Epidermal melanocyte (primary cell): ENCODE results near the gene TBX1.
"Not testable (repeated sequence)": the region's sequence is repeated elsewhere in the genome, so short reads cannot be mapped to it uniquely, and the experiment has no call there.

ENCODE experiments used
- DNase-seq: peaks from one replicate; pipeline ENCODE4 v3.0.0; 2011; ENCODE audit warnings: low spot score; ENCODE audit not compliant: insufficient read length

The TBX1 gene

DNA sequence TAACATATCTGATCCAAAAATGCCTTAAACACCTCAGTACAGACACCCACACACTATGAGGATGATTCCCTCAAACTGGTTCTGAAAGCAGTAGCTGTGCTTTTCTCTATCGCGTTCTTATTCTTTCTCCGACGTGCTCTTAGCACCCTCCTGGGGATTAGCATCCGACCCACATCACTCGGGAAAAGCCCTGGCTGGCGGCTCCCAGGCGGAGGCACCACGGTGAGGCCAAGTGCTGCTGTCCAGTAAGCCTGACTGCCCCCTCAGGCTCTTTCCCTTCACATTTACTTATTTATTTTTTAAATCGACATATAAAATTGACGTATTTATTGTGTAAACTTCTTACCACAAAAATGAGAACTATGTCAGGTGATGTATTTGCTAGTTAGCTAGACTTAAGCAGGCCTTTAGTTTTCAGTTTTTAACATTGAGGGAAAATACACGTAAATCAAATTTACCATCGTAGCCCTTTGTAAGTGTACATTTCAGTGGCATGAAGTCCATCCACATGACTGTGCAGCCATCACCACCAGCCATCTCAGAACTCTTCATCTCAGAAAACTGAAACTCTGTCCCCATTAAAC lies 19.2 kb downstream of the TBX1 start:
- DNase-seq, result no peak

DNA sequence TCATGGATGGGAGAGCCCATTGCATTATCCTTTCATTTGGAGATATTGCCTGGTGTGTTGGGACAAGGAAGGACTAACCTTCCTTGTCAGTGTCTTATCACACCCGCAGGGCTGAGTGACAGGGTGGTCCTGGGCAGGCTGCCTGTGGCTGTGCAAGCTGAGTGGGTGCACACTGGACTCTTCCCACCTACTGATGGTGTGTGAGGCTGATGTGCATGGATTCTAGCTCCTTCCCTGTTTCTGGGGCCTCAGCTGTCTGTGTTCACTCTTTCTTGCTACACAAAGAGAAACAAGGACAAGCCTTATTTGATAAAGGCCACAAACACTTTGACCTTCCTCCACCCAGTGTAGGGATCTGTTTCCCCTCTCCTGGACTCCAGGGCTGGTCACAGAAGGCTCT lies 22.0 kb downstream of the TBX1 start:
- no peak for DNase-seq

DNA sequence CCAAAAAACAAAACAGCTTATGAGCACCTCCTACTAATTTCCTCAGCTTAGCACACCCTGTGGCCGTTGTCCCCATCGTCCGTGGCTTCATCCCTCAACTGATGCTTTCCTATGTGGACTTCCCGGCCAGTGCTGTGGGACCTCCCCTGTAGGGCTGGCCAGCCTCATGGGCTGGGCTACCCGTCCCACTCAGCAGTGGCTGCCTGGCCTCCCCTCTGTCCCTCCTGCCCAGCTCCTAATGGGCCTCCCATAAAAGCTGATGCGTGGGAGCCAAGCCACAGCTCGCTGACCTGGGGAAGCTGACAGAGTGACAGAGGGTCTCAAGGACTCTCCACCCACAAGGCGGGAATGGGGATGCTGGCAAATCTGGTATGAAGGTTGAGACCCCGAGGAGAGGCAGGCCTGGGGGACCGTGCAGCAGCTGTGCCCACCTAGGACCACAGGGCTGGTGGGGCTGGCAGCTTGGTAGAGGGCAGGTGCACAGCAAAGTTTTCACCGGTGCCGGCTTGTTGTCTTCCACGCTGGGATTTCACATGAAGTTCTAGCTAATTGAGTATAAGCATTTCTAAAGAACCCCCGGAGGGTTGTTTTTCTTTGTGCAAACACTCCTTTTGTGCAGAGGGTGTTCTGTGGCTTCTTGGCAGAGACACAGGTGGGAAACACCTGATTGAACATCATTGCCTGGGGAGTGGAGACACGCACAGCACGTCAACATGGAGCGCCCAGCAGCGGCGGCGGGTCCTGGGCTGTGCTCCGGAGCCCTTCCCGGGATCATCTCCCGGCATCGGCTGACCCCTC lies 23.2 kb downstream of the TBX1 start:
- DNase-seq, result no peak

DNA sequence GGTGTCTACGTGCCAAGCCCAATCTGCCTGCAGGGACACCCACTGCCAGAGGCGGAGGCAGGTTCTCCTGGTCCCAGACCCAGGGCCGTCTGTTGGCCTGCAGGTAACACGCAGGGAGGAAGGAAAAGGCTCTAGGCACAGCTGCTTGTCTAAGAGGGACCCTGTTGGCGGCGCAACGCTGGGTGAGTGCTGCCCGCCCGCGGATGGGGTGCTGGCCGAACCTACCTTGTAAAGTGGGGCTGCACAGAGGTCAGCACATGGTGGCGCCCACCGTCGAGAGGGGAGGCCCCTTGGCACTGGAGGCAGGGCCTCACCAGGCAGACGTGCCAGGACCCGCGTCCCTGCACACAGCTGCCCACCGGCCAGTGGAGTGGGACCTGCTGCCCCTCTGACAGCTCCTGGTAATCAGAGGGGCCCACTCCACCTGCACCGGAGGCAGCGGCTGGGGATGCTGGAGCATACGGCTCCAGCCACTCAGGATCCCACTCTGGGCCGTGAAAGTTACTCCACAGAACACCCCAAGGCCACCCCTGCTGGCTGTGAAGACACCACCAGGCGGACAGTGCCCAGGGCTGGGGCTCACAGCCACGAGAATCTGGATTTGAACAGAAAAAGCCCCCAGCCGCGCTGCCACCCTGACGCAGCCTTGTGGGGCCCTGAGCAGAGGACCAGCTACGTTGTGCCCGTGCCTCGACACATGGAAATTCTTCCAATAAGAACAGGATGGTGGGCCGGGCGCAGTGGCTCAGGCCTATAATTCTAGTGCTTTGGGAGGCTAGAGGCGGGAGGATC lies 24.0 kb downstream of the TBX1 start:
- no peak for DNase-seq

DNA sequence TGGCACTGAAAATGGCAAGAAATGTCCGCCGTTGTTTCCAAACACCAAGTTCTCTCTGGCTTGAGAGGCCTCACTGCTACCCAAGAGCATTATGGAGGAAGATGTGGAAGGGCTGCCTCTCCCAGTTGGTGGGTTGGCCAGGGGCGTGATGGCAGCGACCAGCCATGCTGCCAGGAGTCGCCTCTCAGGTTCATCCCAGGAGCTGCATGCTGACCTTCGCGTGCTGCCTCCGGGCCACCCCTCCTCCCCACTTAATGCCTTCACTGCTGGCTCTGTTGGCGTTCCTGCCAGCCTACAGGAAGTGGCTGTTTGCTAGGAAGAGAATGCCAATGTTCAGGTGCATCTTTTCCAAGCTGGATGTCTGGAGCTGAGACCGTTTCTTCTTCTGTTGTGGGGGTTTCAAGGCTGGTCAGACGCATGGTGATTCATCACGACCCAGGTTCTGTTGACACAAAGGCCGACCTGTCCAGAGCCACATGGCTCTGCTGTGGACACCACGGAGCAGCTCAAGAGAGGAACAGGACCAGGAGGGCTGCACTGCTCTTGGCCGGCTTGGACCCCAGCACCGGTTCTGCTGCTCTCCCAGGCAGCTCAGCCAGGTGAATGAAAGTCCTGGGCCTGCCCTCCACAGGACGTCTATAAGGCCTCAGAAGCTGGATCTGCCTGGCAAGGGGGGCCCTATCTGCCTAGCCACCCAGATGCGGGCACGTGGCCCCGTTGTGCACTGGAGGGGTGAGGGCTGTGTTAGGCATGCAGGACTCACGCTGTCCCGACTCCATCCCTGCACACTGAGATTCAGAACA lies 25.1 kb downstream of the TBX1 start:
- DNase-seq, result no peak

DNA sequence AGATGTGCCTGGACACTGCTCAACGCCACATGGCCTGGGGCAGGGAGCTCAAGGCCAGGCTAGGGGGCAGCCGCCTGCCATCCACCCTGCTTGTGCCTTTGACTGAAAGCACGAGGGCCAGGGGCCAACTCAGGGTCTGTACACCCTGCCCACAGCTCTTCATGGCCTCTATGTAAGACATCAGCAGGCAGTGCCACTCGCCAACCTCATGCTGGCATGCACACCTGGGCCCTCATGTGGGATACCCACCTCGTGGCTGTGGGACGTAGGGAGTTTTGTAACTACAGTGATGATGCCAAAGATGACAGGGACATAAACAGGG lies 25.6 kb downstream of the TBX1 start:
- no peak for DNase-seq

DNA sequence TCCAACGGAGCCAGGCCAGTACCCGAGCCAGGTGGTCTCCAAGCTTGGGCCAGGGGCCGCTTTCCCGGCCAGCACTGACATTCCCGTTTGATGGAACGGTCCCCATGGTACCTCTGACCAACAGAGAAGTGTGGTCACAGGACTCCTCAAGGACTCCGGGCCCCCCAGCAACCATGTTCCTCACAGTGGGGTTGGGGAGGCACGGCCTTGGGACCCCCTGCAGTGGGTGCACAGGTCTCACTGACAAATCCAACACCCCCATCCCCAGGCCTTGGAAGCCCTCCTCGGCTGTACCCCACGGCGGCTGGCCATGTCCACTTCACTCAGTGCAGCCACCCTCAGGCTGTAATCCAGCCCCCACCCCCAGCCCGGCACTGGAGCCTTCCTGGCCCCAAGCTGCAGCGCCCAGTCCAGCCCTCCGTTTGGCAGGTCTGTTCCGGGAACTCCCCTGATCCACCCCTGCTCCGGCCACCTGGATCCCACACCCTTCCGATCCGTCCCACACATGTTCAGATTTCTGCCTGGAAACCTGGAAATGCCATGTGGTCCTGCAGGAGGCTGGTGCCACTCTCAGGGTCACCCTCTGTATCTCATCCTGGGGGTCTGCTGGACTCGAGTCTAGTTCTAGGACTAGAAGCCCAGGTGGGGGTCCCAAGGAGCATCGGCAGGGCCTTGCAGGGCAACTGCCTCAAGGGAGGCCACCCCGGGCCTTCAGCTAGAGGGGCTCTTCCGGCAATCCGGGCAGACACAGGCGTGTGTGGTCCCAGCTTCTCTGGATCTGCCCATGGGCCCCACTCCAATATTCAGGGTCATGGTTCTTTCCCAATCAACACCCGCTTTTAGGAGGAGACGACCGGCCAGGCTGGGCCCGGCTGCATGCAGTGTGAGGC lies 26.6 kb downstream of the TBX1 start:
- no peak for DNase-seq

DNA sequence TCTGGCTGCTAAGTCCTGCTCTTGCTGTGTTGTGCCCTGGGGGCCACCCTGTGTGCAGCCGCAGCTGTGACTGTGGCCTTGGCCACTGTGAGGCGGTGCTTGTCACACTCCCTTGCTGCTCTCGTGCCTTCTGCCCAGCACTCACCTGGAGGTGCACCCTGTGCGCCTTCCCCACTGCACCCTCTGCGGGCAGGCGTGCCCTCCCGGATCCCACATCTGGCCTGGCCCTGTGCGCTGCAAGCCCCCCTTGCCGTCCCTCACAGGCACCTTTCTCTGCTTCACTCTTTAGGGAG lies 27.2 kb downstream of the TBX1 start:
- no peak for DNase-seq

DNA sequence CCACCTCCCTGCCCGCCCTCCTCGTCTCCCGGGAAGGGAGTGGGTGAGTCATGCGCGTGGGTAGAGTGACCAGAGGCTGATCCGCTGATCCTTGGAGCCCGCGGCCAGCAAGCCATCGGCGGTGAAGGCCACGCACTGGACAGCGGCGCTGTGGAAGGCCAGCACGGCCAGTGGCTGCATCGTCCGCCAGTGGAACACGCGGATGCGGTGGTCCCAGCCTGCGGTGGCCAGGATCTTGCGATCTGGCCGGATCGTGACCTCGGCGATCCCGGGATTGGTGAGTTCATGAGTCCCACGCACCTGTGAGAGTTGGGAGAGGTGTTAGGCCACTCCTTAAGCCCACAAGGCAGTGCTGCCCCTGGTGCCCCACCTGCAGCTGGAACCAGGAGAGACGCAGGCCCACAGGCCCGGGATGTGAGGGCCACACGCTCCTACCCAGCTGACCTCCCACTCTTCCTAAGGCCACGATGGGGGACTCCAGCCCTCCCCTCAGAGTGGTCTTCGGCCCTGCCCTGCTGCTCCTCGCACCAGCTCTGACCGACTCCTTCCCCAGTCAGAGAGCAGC lies 28.2 kb downstream of the TBX1 start:
- DNase-seq, result no peak

DNA sequence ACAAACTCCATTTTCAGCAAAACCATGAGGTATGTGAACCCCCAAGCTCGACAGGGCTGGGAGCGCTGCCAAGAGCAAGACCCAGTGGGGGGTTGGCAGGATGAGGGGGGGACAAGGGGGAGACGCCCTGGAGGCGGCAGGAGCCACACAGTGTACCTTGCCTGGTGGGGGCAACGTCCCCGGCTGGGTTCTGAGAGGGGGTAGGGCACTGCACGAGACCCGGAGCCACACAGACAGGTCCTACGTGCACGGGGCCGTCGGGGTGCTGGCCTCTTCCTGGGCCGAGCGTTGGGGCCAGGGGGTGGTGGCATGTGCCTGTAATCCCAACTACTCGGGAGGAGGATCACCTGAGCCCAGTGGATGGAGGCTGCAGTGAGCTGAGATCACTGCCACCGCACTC lies 28.8 kb downstream of the TBX1 start:
- no peak for DNase-seq

DNA sequence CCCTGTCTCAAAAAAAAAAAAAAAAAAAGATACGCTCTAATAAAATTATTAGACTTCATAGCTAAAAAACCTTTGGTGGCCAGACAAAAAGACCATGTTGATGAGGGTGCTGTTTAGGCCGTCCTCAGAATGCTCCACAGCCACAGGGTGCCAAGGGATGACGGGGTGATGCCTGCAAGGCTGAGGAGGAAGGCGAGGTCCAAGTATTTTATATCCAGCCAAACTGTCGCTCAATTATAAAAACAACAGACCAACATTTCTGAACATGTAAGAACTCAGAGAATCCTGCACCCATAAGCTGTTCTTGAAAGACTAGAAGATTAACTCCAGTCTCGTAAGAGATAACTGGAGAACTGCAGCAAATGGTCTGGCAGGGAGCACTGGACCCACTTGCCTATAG lies 29.2 kb downstream of the TBX1 start:
- no peak for DNase-seq

DNA sequence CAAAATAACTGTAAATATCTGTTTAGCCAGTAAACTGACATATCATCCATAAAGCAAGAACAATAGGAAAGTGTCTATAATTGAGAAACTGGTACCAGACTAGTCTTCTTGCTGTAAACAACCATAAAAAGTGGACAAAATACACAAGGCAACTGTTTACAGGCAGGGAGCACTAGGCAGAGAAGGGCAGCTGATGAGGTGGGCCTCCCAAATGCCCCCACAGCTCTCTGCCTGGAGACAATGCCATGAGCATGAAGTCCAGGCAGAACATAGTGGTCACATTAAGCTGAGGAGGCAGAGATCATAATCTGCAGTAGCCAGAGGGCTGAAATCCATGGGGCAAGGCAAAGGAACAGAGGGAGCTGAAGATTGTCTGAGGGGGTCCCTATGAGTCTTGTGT lies 30.7 kb downstream of the TBX1 start:
- no peak for DNase-seq

DNA sequence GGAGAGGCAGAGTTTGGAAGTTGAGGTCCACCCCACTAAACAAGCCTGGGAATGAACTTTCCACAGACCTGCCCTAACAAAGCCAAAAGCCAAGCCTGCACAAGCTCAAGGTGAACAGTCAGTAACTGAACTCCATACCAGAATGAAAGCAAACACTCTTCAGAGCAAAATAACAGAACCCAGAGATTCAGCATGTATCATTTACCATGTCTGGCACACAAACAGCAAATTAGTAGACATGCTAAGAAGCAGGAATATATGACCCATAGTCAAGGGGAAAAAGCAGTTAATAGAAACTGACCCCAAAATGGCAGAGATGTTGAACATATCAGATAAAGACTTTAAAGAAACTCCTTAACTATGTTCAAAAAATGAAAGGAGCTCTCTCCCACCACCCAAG lies 31.3 kb downstream of the TBX1 start:
- DNase-seq, result no peak

DNA sequence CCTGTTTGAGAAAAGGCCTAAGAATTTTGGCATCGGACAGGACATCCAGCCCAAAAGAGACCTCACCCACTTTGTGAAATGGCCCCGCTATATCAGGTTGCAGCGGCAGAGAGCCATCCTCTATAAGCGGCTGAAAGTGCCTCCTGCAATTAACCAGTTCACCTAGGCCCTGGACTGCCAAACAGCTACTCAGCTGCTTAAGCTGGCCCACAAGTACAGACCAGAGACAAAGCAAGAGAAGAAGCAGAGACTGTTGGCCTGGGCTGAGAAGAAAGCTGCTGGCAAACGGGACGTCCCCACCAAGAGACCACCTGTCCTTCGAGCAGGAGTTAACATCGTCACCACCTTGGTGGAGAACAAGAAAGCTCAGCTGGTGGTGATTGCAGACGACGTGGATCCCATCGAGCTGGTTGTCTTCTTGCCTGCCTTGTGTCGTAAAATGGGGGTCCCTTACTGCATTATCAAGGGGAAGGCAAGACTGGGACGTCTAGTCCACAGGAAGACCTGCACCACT lies 31.9 kb downstream of the TBX1 start:
- DNase-seq, result not testable (repeated sequence)

DNA sequence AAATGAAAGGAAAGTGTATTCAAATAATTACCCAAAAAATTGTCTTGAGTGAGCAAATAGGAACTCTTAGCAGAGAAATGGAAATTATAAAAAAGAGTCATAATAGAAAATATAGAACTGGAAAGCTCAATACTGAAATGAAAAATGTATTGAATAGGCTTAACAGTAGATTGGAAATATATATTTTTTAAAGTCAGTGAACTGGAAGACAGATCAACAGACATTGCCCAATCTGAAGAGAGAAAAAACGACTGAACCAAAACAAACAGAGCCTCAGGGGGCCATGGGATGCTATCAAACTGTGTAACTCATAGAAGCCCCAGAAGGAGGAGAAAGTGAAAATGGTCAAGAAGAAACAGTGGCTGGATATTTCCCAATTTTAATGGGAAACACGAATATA lies 32.6 kb downstream of the TBX1 start:
- no peak for DNase-seq

DNA sequence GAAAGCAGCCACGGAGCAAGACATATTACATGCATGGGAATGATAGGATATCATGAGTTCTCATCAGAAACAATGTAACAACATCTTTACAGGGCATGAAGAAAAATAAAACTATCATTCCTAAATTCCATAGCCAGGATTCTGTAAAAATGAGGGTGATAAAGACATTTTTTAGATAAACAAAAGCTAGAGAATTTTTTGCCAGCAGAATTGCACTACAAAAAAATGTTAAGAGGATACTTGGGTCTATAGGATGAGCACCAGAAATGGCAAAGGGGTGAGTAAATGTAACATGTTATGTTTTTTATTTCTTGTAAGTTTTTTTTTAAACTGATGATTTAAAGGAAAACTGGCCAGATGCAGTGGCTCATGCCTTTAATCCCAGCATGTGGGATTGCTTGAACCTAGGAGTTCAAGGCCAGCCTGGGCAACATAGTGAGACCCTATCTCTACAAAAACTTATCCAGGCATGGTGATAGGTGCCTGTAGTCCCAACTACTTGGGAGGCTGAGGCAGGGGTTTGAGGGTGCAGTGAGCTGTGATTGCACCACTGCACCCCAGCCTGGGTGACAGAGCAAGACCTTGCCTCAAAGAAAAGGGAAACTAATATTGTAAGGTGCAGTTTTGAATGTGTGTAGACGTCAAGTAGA lies 33.2 kb downstream of the TBX1 start:
- DNase-seq, result no peak

DNA sequence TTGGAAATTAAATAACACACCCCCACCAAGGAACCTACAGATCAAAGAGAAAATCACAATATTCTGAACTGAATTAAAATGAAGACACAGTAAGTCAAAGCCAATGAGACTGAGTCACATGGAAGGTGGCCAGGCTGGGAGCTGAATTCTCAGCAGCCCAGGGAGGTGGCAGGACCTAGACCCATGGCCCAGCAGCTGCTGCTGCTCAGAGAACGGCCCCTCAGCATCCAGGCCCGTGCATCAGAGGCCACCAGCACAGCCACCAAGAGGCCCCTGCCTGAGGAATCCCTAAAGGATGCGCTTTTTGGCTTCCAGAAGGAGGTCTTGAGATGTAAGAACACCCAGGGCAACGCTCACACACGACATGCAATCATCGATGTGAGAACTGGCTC lies 35.0 kb downstream of the TBX1 start:
- no peak for DNase-seq

DNA sequence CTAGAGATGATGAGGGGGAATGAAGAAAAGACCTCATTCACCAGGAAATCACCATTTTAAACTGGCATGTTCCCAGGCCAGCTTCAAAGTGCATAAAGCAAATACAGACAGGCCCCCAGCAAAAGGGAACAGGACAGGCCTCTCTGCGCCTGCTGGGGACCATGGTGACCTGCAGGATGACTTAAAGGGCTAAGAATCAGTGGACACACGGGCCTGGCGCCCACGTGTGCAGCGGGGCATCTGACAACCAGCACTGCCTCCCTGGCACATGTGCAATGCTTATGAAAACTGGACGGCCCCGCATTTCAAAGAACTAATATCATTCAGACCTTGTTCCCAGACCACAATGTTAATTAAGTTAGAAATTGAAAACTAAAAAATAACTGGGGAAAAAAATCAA lies 35.6 kb downstream of the TBX1 start:
- no peak for DNase-seq

DNA sequence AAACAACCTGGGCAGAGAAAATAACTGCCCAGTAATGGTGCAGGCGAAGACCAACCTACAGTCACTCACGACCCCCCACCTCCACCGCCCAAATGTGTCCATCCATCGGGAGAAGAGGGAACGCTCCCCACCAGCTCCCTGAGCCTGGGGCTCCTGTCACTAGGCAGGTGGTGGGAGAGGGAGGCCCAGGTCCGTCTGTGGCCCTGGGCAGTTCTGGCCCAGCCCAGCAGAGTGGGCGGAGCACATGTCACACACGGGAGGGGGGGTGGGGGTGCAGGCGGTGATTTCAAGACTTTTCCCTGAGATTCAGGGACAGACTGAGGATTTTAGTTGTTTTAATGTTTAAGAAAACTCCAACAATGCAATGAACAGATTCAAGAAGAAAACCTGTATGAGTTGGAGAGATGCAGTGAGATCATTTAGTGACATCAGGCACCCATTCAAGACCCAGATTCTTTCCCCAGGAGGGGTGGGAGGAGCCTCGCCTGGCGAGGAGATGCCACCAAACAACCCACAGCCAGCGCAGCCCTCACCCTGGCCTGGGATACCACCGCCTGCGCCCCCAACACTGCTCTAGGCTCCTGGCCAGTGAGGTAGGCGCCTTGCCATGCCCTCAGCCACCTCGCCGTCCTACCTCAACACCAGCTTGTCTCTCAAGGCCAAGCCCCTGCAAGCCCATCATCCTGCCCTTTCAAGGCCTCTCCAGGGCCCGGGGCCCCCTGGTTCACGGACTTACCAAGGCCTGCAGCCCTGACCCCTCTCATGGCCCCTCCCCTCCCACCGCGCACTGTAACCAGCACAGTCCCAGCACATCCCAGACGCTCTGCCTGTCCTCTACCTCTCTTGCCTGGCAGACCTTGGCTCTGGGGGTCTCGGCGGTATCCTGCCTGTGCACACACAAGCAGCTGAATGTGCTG lies 36.8 kb downstream of the TBX1 start:
- DNase-seq, result no peak
